Keratinocyte (primary cell): ENCODE results near the gene NUCKS1. TPM values are rescaled to one million over a fixed set of nuclear protein-coding genes. Genes with fewer than 3 reads are reported as not detected.

Experiments
- DNase-seq: peaks from one replicate; pipeline ENCODE4 v3.0.0-alpha.2; 2011; ENCODE audit warnings: low read depth, missing footprints, low spot score
- FAIRE-seq: peaks from 2 replicates; lab custom pipeline; 2011; peaks lifted over from hg19 to GRCh38; lab: Jason Lieb, UNC
- H2AFZ ChIP-seq: 2 replicates; pipeline ENCODE4 v1.6.0; 2012; ENCODE audit warnings: low read length, control low read depth, inconsistent platforms; ENCODE audit not compliant: control insufficient read depth
- H3K27ac ChIP-seq: 2 replicates; pipeline ENCODE4 v1.5.1; 2011; ENCODE audit warnings: low read length; ENCODE audit not compliant: control insufficient read depth, insufficient read depth
- H3K27me3 ChIP-seq: 3 replicates; pipeline ENCODE4 v1.6.0; 2011; ENCODE audit warnings: low read length; ENCODE audit not compliant: control insufficient read depth, insufficient read depth; ENCODE audit errors: extremely low read depth
- H3K36me3 ChIP-seq, 2 experiments: 2 replicates in 1 of 2; 3 replicates in 1 of 2; pipeline ENCODE4 v1.5.1; 2011; ENCODE audit warnings: low read length in 2 of 2, mild to moderate bottlenecking in 1 of 2; ENCODE audit not compliant: control insufficient read depth in 2 of 2, insufficient read depth in 2 of 2; ENCODE audit errors: extremely low read depth in 1 of 2
- H3K4me1 ChIP-seq: 3 replicates; pipeline ENCODE4 v1.5.1; 2011; ENCODE audit warnings: low read length; ENCODE audit not compliant: control insufficient read depth, insufficient read depth; ENCODE audit errors: extremely low read depth
- H3K4me2 ChIP-seq: 3 replicates; pipeline ENCODE4 v1.6.0; 2011; ENCODE audit warnings: low read depth, low read length; ENCODE audit not compliant: control insufficient read depth, insufficient read depth; ENCODE audit errors: extremely low read depth
- H3K4me3 ChIP-seq, 3 experiments: fragments of 200-600 bp in 1 of 3; sonication (generic) in 1 of 3; 2 replicates in 2 of 3; 3 replicates in 1 of 3; pipeline ENCODE4 v1.5.1; 2011 to 2016; ENCODE audit warnings: low read length in 3 of 3, mild to moderate bottlenecking in 3 of 3, control low read depth in 2 of 3, inconsistent platforms in 1 of 3, low read depth in 1 of 3, mixed read lengths in 1 of 3, mixed run types in 1 of 3, moderate library complexity in 1 of 3; ENCODE audit not compliant: control insufficient read depth in 2 of 3, insufficient read depth in 2 of 3; ENCODE audit errors: extremely low read depth in 1 of 3
- H3K79me2 ChIP-seq: 2 replicates; pipeline ENCODE4 v1.6.0; 2012; ENCODE audit warnings: low read length; ENCODE audit not compliant: control insufficient read depth, insufficient read depth
- H3K9ac ChIP-seq: 3 replicates; pipeline ENCODE4 v1.6.0; 2011; ENCODE audit warnings: low read length; ENCODE audit not compliant: control insufficient read depth, insufficient read depth; ENCODE audit errors: extremely low read depth
- H3K9me1 ChIP-seq: 3 replicates; pipeline ENCODE4 v1.6.0; 2011; ENCODE audit warnings: low read length; ENCODE audit not compliant: control insufficient read depth, insufficient read depth; ENCODE audit errors: extremely low read depth
- H3K9me3 ChIP-seq: 2 replicates; pipeline ENCODE4 v1.5.1; 2012; ENCODE audit warnings: low read depth, low read length; ENCODE audit not compliant: control insufficient read depth
- H4K20me1 ChIP-seq: 3 replicates; pipeline ENCODE4 v1.6.0; 2011; ENCODE audit warnings: low read length; ENCODE audit not compliant: control insufficient read depth, insufficient read depth; ENCODE audit errors: extremely low read depth
- EZH2 ChIP-seq: IDR thresholded peaks from one replicate; pipeline ENCODE4 v1.6.1; 2012; ENCODE audit warnings: inconsistent platforms, mild to moderate bottlenecking, low read length, moderate library complexity
- dilution Hi-C: fragments of 300-500 bp; cut with MboI; formaldehyde crosslinking; loops from one replicate; pipeline ENCODE4 v1.7.0; 2020; ENCODE audit warnings: low sequenced_read_pairs; ENCODE audit not compliant: extremely low pct_ligation_motif_present
- polyA plus RNA-seq, 5 experiments: library from polyadenylated mRNA; depleted of rRNA in 3 of 5; stranded (reverse) in 3 of 5; stranded (forward) in 1 of 5; unstranded in 1 of 5; fragments of >200 nt; gene quantifications; 1 replicate in 1 of 5; 2 replicates in 3 of 5; 3 replicates in 1 of 5; pipeline versions ENCODE4 v1.2.1 to v1.2.3, GENCODE V29; 2011 to 2012; ENCODE audit warnings: missing spikeins in 2 of 5, low read depth in 1 of 5, low replicate concordance in 1 of 5
- TF ChIP-seq, protein P1 (sequence below), 3 experiments: IDR thresholded peaks in 1 of 3; conservative IDR thresholded peaks in 1 of 3; optimal IDR thresholded peaks in 1 of 3; 2 replicates in 2 of 3; 3 replicates in 1 of 3; pipeline versions ENCODE3 to v1.5.1; 2011; ENCODE audit warnings: low read length in 3 of 3, mild to moderate bottlenecking in 3 of 3, moderate library complexity in 2 of 3, control low read depth in 1 of 3, inconsistent platforms in 1 of 3; ENCODE audit not compliant: insufficient read depth in 2 of 3; ENCODE audit errors: extremely low read depth in 1 of 3

NUCKS1 gene
- polyA plus RNA-seq, 1 donor (not counting 4 experiments of a cell fraction or from before 2014, with no cell fraction given), result 71.6 TPM

GRCh38 chr1:205775015-205775716, 25.2 kb upstream of the NUCKS1 start, which contains the start of gene RAB29:
Gene RAB29, minus strand, starts transcription at chr1:205775482. Its CDS starts 526 bp downstream, at chr1:205774956.
- no peak for DNase-seq
- Histone ChIP-seq H2AFZ (peak within 1 kb of the TSS; percentile 87), H3K9ac (peak within 1 kb of the TSS; percentile 83), H3K27ac (peak within 1 kb of the TSS; percentile 48), H3K4me3 (peak within 1 kb of the TSS; percentile 78 to 96 (median 81)), H3K4me1 (peaks cover 7% of the 10 kb centered on the region), H4K20me1 (no peaks in the 10 kb centered on the region), H3K79me2 (peaks cover 1% of the 10 kb centered on the region), H3K9me3 (no peaks in the 10 kb centered on the region), H3K27me3 (no peaks in the 10 kb centered on the region), H3K36me3 (peaks cover under 1 to 6% of the 10 kb centered on the region in 2 experiments), H3K4me2 (peak within 1 kb of the TSS; percentile 96), H3K9me1 (no peaks in the 10 kb centered on the region)
- peak; percentile 36 for FAIRE-seq
- dilution Hi-C loops, result no loop called here
- no peak for TF ChIP-seq EZH2
- TF ChIP-seq, protein P1, sequence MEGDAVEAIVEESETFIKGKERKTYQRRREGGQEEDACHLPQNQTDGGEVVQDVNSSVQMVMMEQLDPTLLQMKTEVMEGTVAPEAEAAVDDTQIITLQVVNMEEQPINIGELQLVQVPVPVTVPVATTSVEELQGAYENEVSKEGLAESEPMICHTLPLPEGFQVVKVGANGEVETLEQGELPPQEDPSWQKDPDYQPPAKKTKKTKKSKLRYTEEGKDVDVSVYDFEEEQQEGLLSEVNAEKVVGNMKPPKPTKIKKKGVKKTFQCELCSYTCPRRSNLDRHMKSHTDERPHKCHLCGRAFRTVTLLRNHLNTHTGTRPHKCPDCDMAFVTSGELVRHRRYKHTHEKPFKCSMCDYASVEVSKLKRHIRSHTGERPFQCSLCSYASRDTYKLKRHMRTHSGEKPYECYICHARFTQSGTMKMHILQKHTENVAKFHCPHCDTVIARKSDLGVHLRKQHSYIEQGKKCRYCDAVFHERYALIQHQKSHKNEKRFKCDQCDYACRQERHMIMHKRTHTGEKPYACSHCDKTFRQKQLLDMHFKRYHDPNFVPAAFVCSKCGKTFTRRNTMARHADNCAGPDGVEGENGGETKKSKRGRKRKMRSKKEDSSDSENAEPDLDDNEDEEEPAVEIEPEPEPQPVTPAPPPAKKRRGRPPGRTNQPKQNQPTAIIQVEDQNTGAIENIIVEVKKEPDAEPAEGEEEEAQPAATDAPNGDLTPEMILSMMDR (optimal IDR thresholded peaks at IDR 0.05 in 1 of 3, IDR thresholded peaks at IDR 0.05 in 1 of 3, conservative IDR thresholded peaks at IDR 0.05 in 1 of 3; ENCODE audit: extremely low read depth in 1 of 3, insufficient read depth in 2 of 3, low read length in 3 of 3), result no peak

GRCh38 chr1:205774198-205775014, 24.4 kb upstream of the NUCKS1 start:
- Histone ChIP-seq H3K36me3 (peaks cover 2 to 8% of the 10 kb centered on the region in 2 experiments), H3K4me3 (peak overlapping the region; percentile 78 to 96 (median 81)), H3K4me1 (peaks cover 7% of the 10 kb centered on the region), H3K4me2 (peak overlapping the region; percentile 96), H2AFZ (peak overlapping the region; percentile 87), H3K27me3 (no peaks in the 10 kb centered on the region), H3K9me3 (no peaks in the 10 kb centered on the region), H3K9ac (peak overlapping the region; percentile 83), H3K9me1 (no peaks in the 10 kb centered on the region), H3K27ac (peak overlapping the region; percentile 48), H4K20me1 (no peaks in the 10 kb centered on the region), H3K79me2 (peaks cover 1% of the 10 kb centered on the region)
- DNase-seq (no peak), FAIRE-seq (no peak)
- TF ChIP-seq, protein P1 (optimal IDR thresholded peaks at IDR 0.05 in 1 of 3, IDR thresholded peaks at IDR 0.05 in 1 of 3, conservative IDR thresholded peaks at IDR 0.05 in 1 of 3; ENCODE audit: extremely low read depth in 1 of 3, insufficient read depth in 2 of 3, low read length in 3 of 3), result no peak
- TF ChIP-seq EZH2, result no peak
- dilution Hi-C loops, result no loop called here
